ENCODE data around the gene TNNC1.

GRCh38 chr3:52430416-52430810, 23.4 kb downstream of the TNNC1 start:
- no peak for TF ChIP-seq CTCF (IDR thresholded peaks at IDR 0.05)
- TF ChIP-seq POLR2A (IDR thresholded peaks at IDR 0.05), result no peak

All from adrenal gland (tissue), 5 donors.